HFFc6 (cell line): ENCODE results near the gene SNX6. TPM values are rescaled to one million over a fixed set of nuclear protein-coding genes. Genes with fewer than 3 reads are reported as not detected.

Source experiments
- DNase-seq: peaks from one replicate; pipeline ENCODE4 v3.0.0-alpha.2; 2018
- H3K27ac Mint-ChIP-seq: 2 replicates; pipeline ENCODE4 v1.8.0; 2020; ENCODE audit warnings: mild to moderate bottlenecking, mixed read lengths
- H3K27me3 Mint-ChIP-seq: 2 replicates; pipeline ENCODE4 v1.8.0; 2021; ENCODE audit warnings: mild to moderate bottlenecking, moderate library complexity, mixed read lengths; ENCODE audit not compliant: insufficient read depth
- H3K36me3 Mint-ChIP-seq: 2 replicates; pipeline ENCODE4 v1.8.0; 2021; ENCODE audit warnings: low read depth, mixed read lengths
- H3K4me1 Mint-ChIP-seq: 2 replicates; pipeline ENCODE4 v1.8.0; 2020; ENCODE audit warnings: low read depth, mixed read lengths
- H3K4me3 Mint-ChIP-seq: 2 replicates; pipeline ENCODE4 v1.8.0; 2020; ENCODE audit warnings: mild to moderate bottlenecking, moderate library complexity, mixed read lengths
- H3K9me3 Mint-ChIP-seq: 2 replicates; pipeline ENCODE4 v1.8.0; 2020; ENCODE audit warnings: mild to moderate bottlenecking, mixed read lengths
- total RNA-seq, 6 experiments: library from RNA; stranded (reverse); fragmentation: NEBNext Ultra II Directional; extraction: Animal tissue kit (Norgen Biotek cat#: 25700); gene quantifications; 2 replicates in 1 of 6; 3 replicates in 5 of 6; pipeline ENCODE4 v1.2.3, GENCODE V29; 2021
- TF ChIP-seq, protein P1 (sequence below): fragments of 200-600 bp; sonication (generic); IDR thresholded peaks from 2 replicates; pipeline ENCODE4 v1.5.0; 2021; ENCODE audit warnings: antibody characterized with exemption, mild to moderate bottlenecking

Gene SNX6
- total RNA-seq, 6 experiments from 2014 or later: 117 to 138 (median 130) TPM

- no peaks in the 10 kb centered on the region for H3K9me3 Mint-ChIP-seq
- TF ChIP-seq, protein P1, sequence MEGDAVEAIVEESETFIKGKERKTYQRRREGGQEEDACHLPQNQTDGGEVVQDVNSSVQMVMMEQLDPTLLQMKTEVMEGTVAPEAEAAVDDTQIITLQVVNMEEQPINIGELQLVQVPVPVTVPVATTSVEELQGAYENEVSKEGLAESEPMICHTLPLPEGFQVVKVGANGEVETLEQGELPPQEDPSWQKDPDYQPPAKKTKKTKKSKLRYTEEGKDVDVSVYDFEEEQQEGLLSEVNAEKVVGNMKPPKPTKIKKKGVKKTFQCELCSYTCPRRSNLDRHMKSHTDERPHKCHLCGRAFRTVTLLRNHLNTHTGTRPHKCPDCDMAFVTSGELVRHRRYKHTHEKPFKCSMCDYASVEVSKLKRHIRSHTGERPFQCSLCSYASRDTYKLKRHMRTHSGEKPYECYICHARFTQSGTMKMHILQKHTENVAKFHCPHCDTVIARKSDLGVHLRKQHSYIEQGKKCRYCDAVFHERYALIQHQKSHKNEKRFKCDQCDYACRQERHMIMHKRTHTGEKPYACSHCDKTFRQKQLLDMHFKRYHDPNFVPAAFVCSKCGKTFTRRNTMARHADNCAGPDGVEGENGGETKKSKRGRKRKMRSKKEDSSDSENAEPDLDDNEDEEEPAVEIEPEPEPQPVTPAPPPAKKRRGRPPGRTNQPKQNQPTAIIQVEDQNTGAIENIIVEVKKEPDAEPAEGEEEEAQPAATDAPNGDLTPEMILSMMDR: no peak
- H3K4me3 Mint-ChIP-seq: no peak overlapping the region
- no peak overlapping the region for H3K27ac Mint-ChIP-seq
- H3K27me3 Mint-ChIP-seq: no peaks in the 10 kb centered on the region
- peaks cover 54% of the 10 kb centered on the region for H3K4me1 Mint-ChIP-seq
- H3K36me3 Mint-ChIP-seq: peaks cover 49% of the 10 kb centered on the region
- no peak for DNase-seq
Observed at GRCh38 chr14:34620115-34620514, 9.8 kb downstream of the SNX6 start.

GRCh38 chr14:34619471-34619870 is 10.5 kb downstream of the SNX6 start:
- H3K9me3 Mint-ChIP-seq: no peaks in the 10 kb centered on the region
- H3K27me3 Mint-ChIP-seq: no peaks in the 10 kb centered on the region
- no peak for DNase-seq
- no peak overlapping the region for H3K4me3 Mint-ChIP-seq
- peaks cover 50% of the 10 kb centered on the region for H3K36me3 Mint-ChIP-seq
- H3K4me1 Mint-ChIP-seq: peaks cover 53% of the 10 kb centered on the region
- no peak overlapping the region; the same call in 1 of the 2 replicates for H3K27ac Mint-ChIP-seq
- TF ChIP-seq, protein P1: no peak

DNA sequence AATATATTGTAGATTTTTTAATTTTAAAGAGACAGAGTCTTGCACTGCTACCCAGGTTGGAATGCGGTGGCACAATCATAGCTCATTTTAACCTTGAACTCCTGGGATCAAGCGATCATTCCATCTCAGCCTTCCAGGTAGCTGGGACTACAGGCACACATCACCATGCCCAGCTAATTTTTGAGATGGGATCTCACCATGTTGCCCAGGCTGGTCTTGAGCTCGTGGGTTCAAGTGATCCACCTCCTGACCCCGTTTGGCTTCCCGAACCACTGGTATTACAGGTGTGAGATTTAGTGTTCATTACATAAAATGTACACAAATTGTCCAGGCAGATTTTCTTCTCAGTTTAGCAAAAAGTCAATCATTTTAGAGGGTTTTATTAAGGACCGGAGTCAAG is 13.6 kb downstream of the SNX6 start:
- no peak for DNase-seq
- Mint-ChIP-seq H3K27me3 (no peaks in the 10 kb centered on the region; the same call in 1 of the 2 replicates), H3K4me3 (no peak overlapping the region), H3K36me3 (peaks cover 35% of the 10 kb centered on the region), H3K4me1 (peaks cover 27% of the 10 kb centered on the region), H3K27ac (no peak overlapping the region), H3K9me3 (no peaks in the 10 kb centered on the region)
- TF ChIP-seq, protein P1: no peak

DNA sequence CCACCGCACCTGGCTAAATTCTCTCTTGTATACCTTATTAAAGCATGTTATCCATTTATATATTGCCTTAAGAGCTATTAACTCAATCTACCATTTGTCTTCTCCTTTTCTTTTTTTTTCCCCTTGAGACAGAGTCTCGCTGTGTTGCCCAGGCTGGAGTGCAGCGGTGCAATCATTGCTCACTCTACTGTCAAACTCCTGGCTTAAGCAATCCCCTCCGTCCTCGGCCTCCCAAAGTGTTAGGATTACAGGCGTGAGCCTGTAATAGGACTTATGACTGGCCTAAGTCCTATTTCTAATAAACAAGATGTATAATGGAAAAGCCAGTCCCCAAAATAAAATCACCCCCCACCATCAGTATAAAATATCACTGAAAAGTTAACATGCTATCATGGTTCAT is 14.4 kb downstream of the SNX6 start:
- peaks cover 30% of the 10 kb centered on the region for H3K36me3 Mint-ChIP-seq
- TF ChIP-seq, protein P1: no peak
- H3K27me3 Mint-ChIP-seq: no peaks in the 10 kb centered on the region; the same call in 1 of the 2 replicates
- no peaks in the 10 kb centered on the region for H3K9me3 Mint-ChIP-seq
- peaks cover 22% of the 10 kb centered on the region; the same call in 1 of the 2 replicates for H3K4me1 Mint-ChIP-seq
- no peak for DNase-seq
- H3K4me3 Mint-ChIP-seq: no peak overlapping the region; the same call in 1 of the 2 replicates
- H3K27ac Mint-ChIP-seq: 0 out of 2 replicates have a peak overlapping the region, but pooled peaks have one; percentile 32

DNA sequence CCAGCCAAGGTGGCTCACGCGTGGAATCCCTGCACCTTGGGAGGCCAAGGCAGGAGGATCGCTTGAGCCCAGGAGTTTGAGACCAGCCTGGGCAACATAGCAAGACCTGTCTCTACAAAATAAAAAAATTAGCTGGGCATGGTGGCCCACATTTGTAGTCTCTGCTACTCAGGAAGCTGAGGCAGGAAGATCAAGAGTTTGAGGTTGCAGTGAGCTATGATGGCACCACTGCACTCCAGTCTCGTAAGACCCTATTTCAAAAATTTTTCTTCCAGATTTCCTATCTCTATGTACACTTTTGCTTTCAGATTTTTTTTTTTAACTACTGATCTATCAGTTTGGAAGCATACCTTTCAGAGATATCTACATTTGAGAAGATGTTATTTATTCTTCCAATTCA is 15.3 kb downstream of the SNX6 start:
- TF ChIP-seq, protein P1: no peak
- Mint-ChIP-seq H3K4me1 (peaks cover 15% of the 10 kb centered on the region; the same call in 1 of the 2 replicates), H3K36me3 (peaks cover 22% of the 10 kb centered on the region), H3K4me3 (no peak overlapping the region), H3K27me3 (no peaks in the 10 kb centered on the region; the same call in 1 of the 2 replicates), H3K9me3 (no peaks in the 10 kb centered on the region), H3K27ac (peak overlapping the region; percentile 34; the same call in 1 of the 2 replicates)
- DNase-seq: no peak
